Panc1 (cell line): ENCODE data around the gene POLR2M. TPM values are rescaled to one million over a fixed set of nuclear protein-coding genes. Genes with fewer than 3 reads are reported as not detected.

Experiments used
- ATAC-seq: fragments of 200-7000 bp; cut with Tn5 transposase; 2 replicates; pipeline ENCODE4 v1.9.1; 2020; ENCODE audit warnings: mild to moderate bottlenecking, moderate library complexity
- BruUV-seq: library from RNA; stranded (reverse); fragments of 400-500 nt; replicated peaks from 2 replicates; lab custom pipeline; 2021; lab: Mats Ljungman, UMichigan
- CTCF ChIA-PET: fragments of 300-600 bp; sonication (Branson Sonifier 250); formaldehyde crosslinking; loops from one replicate; lab custom pipeline; 2022; ENCODE audit warnings: antibody characterized with exemption; lab: Charles Lee
- POLR2A ChIA-PET: fragments of 300-600 bp; sonication (Branson Sonifier 250); formaldehyde crosslinking; loops from one replicate; lab custom pipeline; 2022; ENCODE audit warnings: antibody characterized with exemption; lab: Charles Lee
- DNase-seq: peaks from one replicate; pipeline ENCODE4 v3.0.0-alpha.2; 2010; ENCODE audit warnings: low read depth, low spot score
- H3K27ac ChIP-seq: 2 replicates; pipeline ENCODE4 v1.5.1; 2011; ENCODE audit warnings: mild to moderate bottlenecking, low read length, inconsistent platforms
- H3K27me3 ChIP-seq: fragments of 200-500 bp; sonication (Bioruptor generic); 2 replicates; pipeline ENCODE4 v1.6.0; 2014; ENCODE audit warnings: low read length, inconsistent platforms; ENCODE audit not compliant: control insufficient read depth, insufficient read depth
- H3K36me3 ChIP-seq: fragments of 200-500 bp; sonication (Bioruptor generic); 2 replicates; pipeline ENCODE4 v1.5.1; 2014; ENCODE audit warnings: inconsistent platforms, mild to moderate bottlenecking, low read length, moderate library complexity; ENCODE audit not compliant: control insufficient read depth, insufficient read depth
- H3K4me1 ChIP-seq: 2 replicates; pipeline ENCODE4 v1.5.1; 2011; ENCODE audit warnings: inconsistent platforms, mild to moderate bottlenecking, low read length, moderate library complexity; ENCODE audit not compliant: control insufficient read depth, insufficient read depth
- H3K4me3 ChIP-seq, 2 experiments: 2 replicates each; pipeline ENCODE4 v1.5.1; 2011 to 2012; ENCODE audit warnings: low read depth in 2 of 2, low read length in 2 of 2, mild to moderate bottlenecking in 2 of 2, inconsistent platforms in 1 of 2, moderate library complexity in 1 of 2
- H3K9me3 ChIP-seq: fragments of 200-500 bp; sonication (Bioruptor generic); 2 replicates; pipeline ENCODE4 v1.5.1; 2014; ENCODE audit warnings: low read depth, mild to moderate bottlenecking, inconsistent platforms, low read length, moderate library complexity; ENCODE audit not compliant: control insufficient read depth, insufficient read depth
- POLR2AphosphoS5 ChIP-seq: IDR thresholded peaks from 2 replicates; pipeline ENCODE4 v1.6.1; 2012; ENCODE audit warnings: mild to moderate bottlenecking, low read depth, low read length, moderate library complexity
- SIN3A ChIP-seq: IDR thresholded peaks from 2 replicates; pipeline ENCODE4 v1.6.1; 2012; ENCODE audit warnings: low read depth, mild to moderate bottlenecking, low read length, moderate library complexity, borderline replicate concordance; ENCODE audit not compliant: insufficient read depth
- TCF7L2 ChIP-seq: IDR thresholded peaks from 2 replicates; pipeline ENCODE4 v1.6.1; 2011; ENCODE audit warnings: mild to moderate bottlenecking, low read depth, low read length, inconsistent platforms
- in situ Hi-C: cut with HindIII; loops from 2 replicates; pipeline ENCODE4 v1.10.0; 2016; ENCODE audit warnings: low sequenced_read_pairs, low pct_unique_long_range_greater_than_20kb
- intact Hi-C: fragments of 100-400 bp; cut with micrococcal nuclease; formaldehyde crosslinking; loops from one replicate; pipeline ENCODE4 v1.10.0; 2022; ENCODE audit not compliant: unreplicated experiment
- total RNA-seq: library from RNA; stranded (reverse); gene quantifications from one replicate; pipeline ENCODE4 v1.2.1, GENCODE V29; 2021; ENCODE audit not compliant: unreplicated experiment
- TF ChIP-seq, protein P1 (sequence below), 2 experiments: IDR thresholded peaks; 2 replicates each; pipeline ENCODE4 v1.6.1; 2011 to 2012; ENCODE audit warnings: low read depth in 2 of 2, control low read depth in 1 of 2, low read length in 1 of 2, mild to moderate bottlenecking in 1 of 2, moderate library complexity in 1 of 2; ENCODE audit not compliant: insufficient read depth in 1 of 2
- TF ChIP-seq, protein P2 (sequence below): fragments of 450-650 bp; IDR thresholded peaks from 2 replicates; pipeline ENCODE4 v1.5.1; 2017; ENCODE audit warnings: mild to moderate bottlenecking

POLR2M gene
- total RNA-seq, 1 experiment from 2014 or later: 76.6 TPM

DNA sequence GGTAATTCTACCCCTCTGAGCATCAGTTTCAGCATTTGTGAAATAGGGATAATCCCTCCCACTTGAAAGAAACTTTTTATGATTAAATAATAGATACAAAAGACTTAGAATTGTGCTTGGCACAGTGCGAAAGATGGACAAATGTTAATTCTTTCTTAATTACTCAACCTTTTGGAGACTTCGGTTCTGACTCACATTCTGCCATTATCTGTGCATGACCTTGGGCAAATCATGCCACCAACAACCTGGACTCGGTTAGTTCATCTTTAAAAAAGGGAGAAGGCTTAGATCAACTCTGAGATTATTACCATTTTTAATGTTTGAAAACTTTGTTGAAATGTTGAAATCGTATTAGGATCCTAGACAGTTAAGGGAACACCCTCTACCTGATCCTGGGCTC lies 40.6 kb upstream of the POLR2M start:
- TF ChIP-seq SIN3A (no peak), POLR2AphosphoS5 (no peak), TCF7L2 (no peak)
- TF ChIP-seq, protein P1, sequence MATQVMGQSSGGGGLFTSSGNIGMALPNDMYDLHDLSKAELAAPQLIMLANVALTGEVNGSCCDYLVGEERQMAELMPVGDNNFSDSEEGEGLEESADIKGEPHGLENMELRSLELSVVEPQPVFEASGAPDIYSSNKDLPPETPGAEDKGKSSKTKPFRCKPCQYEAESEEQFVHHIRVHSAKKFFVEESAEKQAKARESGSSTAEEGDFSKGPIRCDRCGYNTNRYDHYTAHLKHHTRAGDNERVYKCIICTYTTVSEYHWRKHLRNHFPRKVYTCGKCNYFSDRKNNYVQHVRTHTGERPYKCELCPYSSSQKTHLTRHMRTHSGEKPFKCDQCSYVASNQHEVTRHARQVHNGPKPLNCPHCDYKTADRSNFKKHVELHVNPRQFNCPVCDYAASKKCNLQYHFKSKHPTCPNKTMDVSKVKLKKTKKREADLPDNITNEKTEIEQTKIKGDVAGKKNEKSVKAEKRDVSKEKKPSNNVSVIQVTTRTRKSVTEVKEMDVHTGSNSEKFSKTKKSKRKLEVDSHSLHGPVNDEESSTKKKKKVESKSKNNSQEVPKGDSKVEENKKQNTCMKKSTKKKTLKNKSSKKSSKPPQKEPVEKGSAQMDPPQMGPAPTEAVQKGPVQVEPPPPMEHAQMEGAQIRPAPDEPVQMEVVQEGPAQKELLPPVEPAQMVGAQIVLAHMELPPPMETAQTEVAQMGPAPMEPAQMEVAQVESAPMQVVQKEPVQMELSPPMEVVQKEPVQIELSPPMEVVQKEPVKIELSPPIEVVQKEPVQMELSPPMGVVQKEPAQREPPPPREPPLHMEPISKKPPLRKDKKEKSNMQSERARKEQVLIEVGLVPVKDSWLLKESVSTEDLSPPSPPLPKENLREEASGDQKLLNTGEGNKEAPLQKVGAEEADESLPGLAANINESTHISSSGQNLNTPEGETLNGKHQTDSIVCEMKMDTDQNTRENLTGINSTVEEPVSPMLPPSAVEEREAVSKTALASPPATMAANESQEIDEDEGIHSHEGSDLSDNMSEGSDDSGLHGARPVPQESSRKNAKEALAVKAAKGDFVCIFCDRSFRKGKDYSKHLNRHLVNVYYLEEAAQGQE (IDR thresholded peaks at IDR 0.05; ENCODE audit: insufficient read depth in 1 of 2, low read depth in 2 of 2, low read length in 1 of 2): no peak
- TF ChIP-seq, protein P2, sequence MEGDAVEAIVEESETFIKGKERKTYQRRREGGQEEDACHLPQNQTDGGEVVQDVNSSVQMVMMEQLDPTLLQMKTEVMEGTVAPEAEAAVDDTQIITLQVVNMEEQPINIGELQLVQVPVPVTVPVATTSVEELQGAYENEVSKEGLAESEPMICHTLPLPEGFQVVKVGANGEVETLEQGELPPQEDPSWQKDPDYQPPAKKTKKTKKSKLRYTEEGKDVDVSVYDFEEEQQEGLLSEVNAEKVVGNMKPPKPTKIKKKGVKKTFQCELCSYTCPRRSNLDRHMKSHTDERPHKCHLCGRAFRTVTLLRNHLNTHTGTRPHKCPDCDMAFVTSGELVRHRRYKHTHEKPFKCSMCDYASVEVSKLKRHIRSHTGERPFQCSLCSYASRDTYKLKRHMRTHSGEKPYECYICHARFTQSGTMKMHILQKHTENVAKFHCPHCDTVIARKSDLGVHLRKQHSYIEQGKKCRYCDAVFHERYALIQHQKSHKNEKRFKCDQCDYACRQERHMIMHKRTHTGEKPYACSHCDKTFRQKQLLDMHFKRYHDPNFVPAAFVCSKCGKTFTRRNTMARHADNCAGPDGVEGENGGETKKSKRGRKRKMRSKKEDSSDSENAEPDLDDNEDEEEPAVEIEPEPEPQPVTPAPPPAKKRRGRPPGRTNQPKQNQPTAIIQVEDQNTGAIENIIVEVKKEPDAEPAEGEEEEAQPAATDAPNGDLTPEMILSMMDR: no peak
- no TSS peak for BruUV-seq
- Histone ChIP-seq H3K9me3 (no peaks in the 10 kb centered on the region), H3K36me3 (no peaks in the 10 kb centered on the region), H3K27me3 (peaks cover 16% of the 10 kb centered on the region), H3K27ac (no peak overlapping the region), H3K4me1 (no peaks in the 10 kb centered on the region), H3K4me3 (no peak overlapping the region)
- CTCF ChIA-PET: no interaction called here
- POLR2A ChIA-PET: no interaction called here
- intact Hi-C loops (no loop called here), in situ Hi-C loops (no loop called here)
- DNase-seq (no peak), ATAC-seq (no peak)

DNA sequence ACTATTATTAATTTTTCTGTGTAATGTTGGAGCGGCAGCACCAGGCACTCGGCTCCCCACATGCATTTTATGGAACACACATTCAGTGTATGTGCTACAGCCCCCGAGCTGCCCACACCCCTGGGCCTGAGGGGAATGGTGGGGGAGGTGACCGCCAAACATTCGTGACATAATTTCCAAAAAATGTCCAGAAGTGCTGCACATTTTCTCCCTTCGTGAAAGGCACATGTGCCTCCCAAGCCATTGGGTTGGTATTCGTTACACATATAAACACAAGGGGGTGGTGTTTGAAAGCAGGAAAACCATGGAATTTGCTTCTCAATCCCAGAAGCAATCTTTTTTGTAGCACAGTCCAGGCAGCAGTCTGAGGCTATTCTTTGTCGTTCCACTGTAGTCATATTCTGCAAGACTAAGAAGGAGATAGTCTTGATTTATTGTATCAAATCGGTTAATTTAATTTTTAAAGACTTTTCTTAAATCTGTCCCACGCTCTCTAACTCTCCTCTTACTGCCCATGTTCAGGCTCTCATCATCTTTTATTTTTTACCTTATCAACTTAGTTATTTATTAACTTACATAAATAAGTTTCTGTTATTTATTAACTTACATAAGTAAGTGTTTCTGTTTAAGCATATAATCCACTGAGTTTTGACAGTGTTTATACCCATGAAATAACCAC lies 39.2 kb upstream of the POLR2M start:
- Histone ChIP-seq H3K9me3 (no peaks in the 10 kb centered on the region), H3K4me1 (no peaks in the 10 kb centered on the region), H3K27me3 (peaks cover 11% of the 10 kb centered on the region), H3K27ac (no peak overlapping the region), H3K4me3 (no peak overlapping the region), H3K36me3 (no peaks in the 10 kb centered on the region)
- DNase-seq (no peak), ATAC-seq (peak; percentile 65)
- in situ Hi-C loops: no loop called here
- ChIA-PET CTCF (no interaction called here), POLR2A (no interaction called here)
- TF ChIP-seq, protein P2: peak; percentile 41
- TF ChIP-seq SIN3A: no peak
- intact Hi-C loops: no loop called here
- no TSS peak for BruUV-seq
